ENCODE data around the gene FXR2. TPM values are rescaled to one million over a fixed set of nuclear protein-coding genes. Genes with fewer than 3 reads are reported as not detected.
"Not testable (repeated sequence)": the region's sequence is repeated elsewhere in the genome, so short reads cannot be mapped to it uniquely, and the experiment has no call there.

Gene FXR2
- total RNA-seq, 4 donors from 2014 or later, result 32.1 to 35.7 (median 33.9) TPM

- no peak overlapping the region for H3K4me3 ChIP-seq (ENCODE audit: low read depth, poor library complexity, severe bottlenecking)
- intact Hi-C loops (cut with DNase I; ENCODE audit: low total_unique reads), result no loop called here
- DNase-seq (ENCODE audit: low spot score in 2 of 2), result no peak
- TF ChIP-seq POLR2A (IDR thresholded peaks at IDR 0.05), result no peak
- TF ChIP-seq CTCF (IDR thresholded peaks at IDR 0.05), result no peak
- WGBS, 2 donors, result 76 to 91% methylated on average over 7 of the region's 7 CpGs
These were observed 11.6 kb upstream of the FXR2 start for GRCh38 chr17:7626307-7626706.

DNA sequence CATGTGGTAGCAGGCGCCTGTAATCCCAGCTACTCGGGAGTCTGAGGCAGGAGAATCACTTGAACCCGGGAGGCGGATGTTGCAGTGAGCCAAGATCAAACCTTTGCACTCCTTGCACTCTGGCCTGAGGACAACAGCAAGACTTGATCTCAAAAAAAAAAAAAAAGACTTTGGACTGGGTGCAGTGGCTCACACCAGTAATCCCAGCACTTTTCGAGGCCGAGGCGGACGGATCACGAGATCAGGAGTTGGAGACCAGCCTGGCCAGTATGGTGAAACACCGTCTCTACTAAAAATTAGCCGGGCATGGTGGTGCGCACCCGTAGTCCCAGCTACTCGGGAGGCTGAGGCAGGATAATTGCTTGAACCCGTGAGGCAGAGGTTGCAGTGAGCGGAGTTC lies 11.1 kb upstream of the FXR2 start:
- H3K4me3 ChIP-seq (ENCODE audit: low read depth, poor library complexity, severe bottlenecking); DNase-seq (ENCODE audit: low spot score in 2 of 2); intact Hi-C loops (cut with DNase I; ENCODE audit: low total_unique reads): not testable (repeated sequence)
- 95 to 96% methylated on average over 16 of the region's 16 CpGs for WGBS, 2 donors

DNA sequence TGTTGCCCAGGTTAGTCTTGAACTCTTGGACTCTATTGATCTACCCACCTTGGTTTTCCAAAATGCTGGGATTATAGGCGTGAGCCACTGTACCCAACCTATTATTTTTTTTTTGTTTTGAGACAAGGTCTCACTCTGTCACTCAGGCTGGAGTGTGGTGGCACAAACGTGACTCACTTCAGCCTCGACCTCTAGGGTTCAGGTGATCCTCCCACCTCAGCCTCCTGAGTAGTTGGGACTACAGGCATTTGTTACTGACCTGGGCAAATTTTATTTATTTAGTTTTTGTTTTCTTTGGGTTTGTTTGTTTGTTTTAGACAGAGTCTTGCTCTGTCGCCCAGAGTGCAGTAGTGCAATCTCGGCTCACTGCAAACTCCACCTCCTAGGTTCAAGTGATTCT lies 9.0 kb upstream of the FXR2 start:
- 87 to 90% methylated on average over 5 of the region's 5 CpGs for WGBS, 2 donors
- intact Hi-C loops (cut with DNase I; ENCODE audit: low total_unique reads), result no loop called here
- no peak for DNase-seq (ENCODE audit: low spot score in 2 of 2)
- no peak overlapping the region for H3K4me3 ChIP-seq (ENCODE audit: low read depth, poor library complexity, severe bottlenecking)
- TF ChIP-seq POLR2A (IDR thresholded peaks at IDR 0.05) (no peak), CTCF (IDR thresholded peaks at IDR 0.05) (no peak)

GRCh38 chr17:7620835-7621234 lies 6.1 kb upstream of the FXR2 start:
- no peak for DNase-seq (ENCODE audit: low spot score in 2 of 2)
- intact Hi-C loops (cut with DNase I; ENCODE audit: low total_unique reads), result no loop called here
- H3K4me3 ChIP-seq (ENCODE audit: low read depth, poor library complexity, severe bottlenecking), result no peak overlapping the region
- 80 to 85% methylated on average over 8 of the region's 8 CpGs for WGBS, 2 donors
- TF ChIP-seq POLR2A (IDR thresholded peaks at IDR 0.05), result no peak
- no peak for TF ChIP-seq CTCF (IDR thresholded peaks at IDR 0.05)

DNA sequence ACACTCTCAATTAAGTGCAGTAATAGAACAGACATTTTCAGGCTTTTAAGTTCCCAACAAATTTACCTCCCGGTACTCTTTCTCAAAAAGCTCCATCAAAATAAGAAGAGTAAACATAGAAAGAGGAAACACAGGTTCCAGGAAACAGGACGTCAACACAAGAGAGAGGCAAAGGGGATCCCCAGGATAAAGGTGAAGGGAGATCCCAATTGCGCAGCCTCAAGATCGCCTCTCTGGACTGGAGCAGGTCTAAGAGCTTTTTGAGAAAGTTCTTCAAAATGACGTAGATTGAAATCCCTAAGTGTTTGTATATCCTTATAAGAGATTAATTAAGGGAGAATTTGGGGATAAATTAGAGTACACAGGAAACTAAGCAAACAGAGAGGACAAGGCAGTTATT lies 3.9 kb upstream of the FXR2 start:
- intact Hi-C loops (cut with DNase I; ENCODE audit: low total_unique reads), result no loop called here
- H3K4me3 ChIP-seq (ENCODE audit: low read depth, poor library complexity, severe bottlenecking), result no peak overlapping the region
- TF ChIP-seq CTCF (IDR thresholded peaks at IDR 0.05) (no peak), POLR2A (IDR thresholded peaks at IDR 0.05) (no peak)
- DNase-seq (ENCODE audit: low spot score in 2 of 2), result no peak
- WGBS, 2 donors, result 83% methylated on average over 5 of the region's 5 CpGs

- H3K4me3 ChIP-seq (ENCODE audit: low read depth, poor library complexity, severe bottlenecking), result no peak overlapping the region
- DNase-seq (ENCODE audit: low spot score in 2 of 2), result no peak
- TF ChIP-seq CTCF (IDR thresholded peaks at IDR 0.05), result no peak
- TF ChIP-seq POLR2A (IDR thresholded peaks at IDR 0.05), result no peak
- intact Hi-C loops (cut with DNase I; ENCODE audit: low total_unique reads), result no loop called here
- 4 to 5% methylated on average over 28 of the region's 28 CpGs for WGBS, 2 donors
These were observed 609 bp upstream of the FXR2 start for GRCh38 chr17:7615265-7615747.

All from lower leg skin (tissue), 4 donors.